HEK293 (cell line): ENCODE results near the gene TPD52L1.

Experiments used
- CTCF ChIA-PET: fragments of 350-600 bp; formaldehyde crosslinking; extraction: SDS; loops from one replicate; lab custom pipeline; 2021; ENCODE audit warnings: antibody characterized with exemption; lab: Yijun Ruan, JAX
- POLR2A ChIA-PET: fragments of 300-600 bp; formaldehyde crosslinking; extraction: SDS; loops from one replicate; lab custom pipeline; 2020; ENCODE audit warnings: antibody characterized with exemption, inconsistent platforms; lab: Yijun Ruan, JAX
- H3K27ac ChIP-seq: fragments of 200-500 bp; sonication (Bioruptor generic); 2 replicates; pipeline ENCODE4 v1.5.1; 2014; ENCODE audit warnings: low read depth, low read length, control low read depth, inconsistent platforms; ENCODE audit errors: extremely low read depth
- H3K36me3 ChIP-seq, 2 experiments: fragments of 200-500 bp in 1 of 2; sonication (Bioruptor generic) in 1 of 2; 1 replicate in 1 of 2; 2 replicates in 1 of 2; pipeline ENCODE4 v1.5.1; 2014 to 2017; ENCODE audit warnings: inconsistent platforms in 2 of 2, low read length in 2 of 2; ENCODE audit not compliant: control insufficient read depth in 2 of 2, insufficient read depth in 1 of 2
- H3K4me1 ChIP-seq: fragments of 200-500 bp; sonication (Bioruptor generic); 2 replicates; pipeline ENCODE4 v1.5.1; 2014; ENCODE audit warnings: mild to moderate bottlenecking, low read length, inconsistent platforms; ENCODE audit not compliant: control insufficient read depth, insufficient read depth
- H3K4me3 ChIP-seq: 2 replicates; pipeline ENCODE4 v1.5.1; 2011; ENCODE audit warnings: low read depth, mild to moderate bottlenecking, control low read depth, low read length, moderate library complexity
- H3K9me3 ChIP-seq: fragments of 200-500 bp; sonication (Bioruptor generic); 2 replicates; pipeline ENCODE4 v1.5.1; 2014; ENCODE audit warnings: low read depth, low read length, inconsistent platforms; ENCODE audit not compliant: control insufficient read depth, insufficient read depth
- HOXC10 ChIP-seq: sonication (generic); formaldehyde crosslinking; IDR thresholded peaks from 2 replicates; pipeline ENCODE4 v1.8.1; 2023; ENCODE audit warnings: mild to moderate bottlenecking, missing genetic modification reagents
- IKZF3 ChIP-seq: fragments of 450-650 bp; IDR thresholded peaks from 2 replicates; pipeline ENCODE4 v1.5.0; 2018; ENCODE audit warnings: missing biosample characterization, mild to moderate bottlenecking, missing genetic modification characterization, moderate library complexity
- YY1 ChIP-seq: fragments of 450-650 bp; formaldehyde crosslinking; IDR thresholded peaks from 2 replicates; pipeline ENCODE4 v1.5.1; 2018; ENCODE audit warnings: missing biosample characterization, missing genetic modification characterization
- ZNF23 ChIP-seq: fragments of 450-650 bp; formaldehyde crosslinking; IDR thresholded peaks from 2 replicates; pipeline ENCODE4 v1.5.1; 2016; ENCODE audit warnings: missing biosample characterization, missing genetic modification characterization, borderline replicate concordance
- ZNF416 ChIP-seq: fragments of 450-650 bp; formaldehyde crosslinking; IDR thresholded peaks from 2 replicates; pipeline ENCODE4 v1.5.1; 2016; ENCODE audit warnings: missing biosample characterization, missing genetic modification characterization
- ZNF530 ChIP-seq: fragments of 450-650 bp; formaldehyde crosslinking; IDR thresholded peaks from 2 replicates; pipeline ENCODE4 v1.5.1; 2016; ENCODE audit warnings: low read depth, missing biosample characterization, missing genetic modification characterization
- ZNF600 ChIP-seq: fragments of 450-650 bp; formaldehyde crosslinking; IDR thresholded peaks from 2 replicates; pipeline ENCODE4 v1.5.1; 2016; ENCODE audit warnings: missing biosample characterization, missing genetic modification characterization
- TF ChIP-seq, protein P1 (sequence below): fragments of 450-650 bp; formaldehyde crosslinking; IDR thresholded peaks from 2 replicates; pipeline ENCODE4 v1.5.1; 2017; ENCODE audit warnings: missing biosample characterization, missing genetic modification characterization
- TF ChIP-seq, protein P2 (sequence below): fragments of 450-650 bp; IDR thresholded peaks from 2 replicates; pipeline ENCODE4 v1.5.1; 2018; ENCODE audit warnings: missing biosample characterization, mild to moderate bottlenecking, missing genetic modification characterization
- TF ChIP-seq, protein P3 (sequence below): fragments of 450-650 bp; formaldehyde crosslinking; IDR thresholded peaks from 2 replicates; pipeline ENCODE4 v1.5.0; 2017; ENCODE audit warnings: missing biosample characterization, missing genetic modification characterization, borderline replicate concordance
- TF ChIP-seq, protein P4 (sequence below): fragments of 450-650 bp; formaldehyde crosslinking; IDR thresholded peaks from 2 replicates; pipeline ENCODE4 v1.5.1; 2016; ENCODE audit warnings: missing biosample characterization, missing genetic modification characterization
- TF ChIP-seq, protein P5 (sequence below): fragments of 450-650 bp; formaldehyde crosslinking; IDR thresholded peaks from 2 replicates; pipeline ENCODE4 v1.5.1; 2016; ENCODE audit warnings: missing biosample characterization, missing genetic modification characterization
- TF ChIP-seq, protein P6 (sequence below): fragments of 450-650 bp; formaldehyde crosslinking; IDR thresholded peaks from 2 replicates; pipeline ENCODE4 v1.5.1; 2016; ENCODE audit warnings: missing biosample characterization, missing genetic modification characterization
- TF ChIP-seq, protein P7 (sequence below): fragments of 450-650 bp; formaldehyde crosslinking; IDR thresholded peaks from 2 replicates; pipeline ENCODE4 v1.5.1; 2016; ENCODE audit warnings: missing biosample characterization, missing genetic modification characterization

The TPD52L1 gene

DNA sequence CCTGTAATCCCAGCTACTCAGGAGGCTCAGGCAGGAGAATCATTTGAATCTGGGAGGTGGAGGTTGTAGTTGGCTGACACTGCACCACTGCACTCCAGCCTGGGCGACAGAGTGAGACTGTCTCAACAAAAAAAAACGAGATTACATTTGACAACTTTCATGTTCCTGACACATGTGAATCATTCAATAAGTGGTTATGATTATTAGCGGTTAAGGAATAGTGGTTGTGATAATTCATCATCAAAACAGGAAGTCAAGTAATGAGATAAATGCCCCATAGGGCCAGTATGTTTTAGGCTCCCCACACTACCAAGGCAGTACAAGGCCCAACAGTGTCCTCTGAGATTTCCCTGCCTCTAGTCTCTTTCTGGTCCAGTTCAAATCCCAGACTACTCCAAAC, 145.7 kb downstream of the TPD52L1 start:
- ChIA-PET CTCF (interaction anchor here (0.7 to 1.9 kb wide), 2 partner anchors 146 to 785 kb away, joined by 4 to 6 read pairs; partner anchors contain the start of gene TPD52L1), POLR2A (no interaction called here)
- Histone ChIP-seq H3K9me3 (no peaks in the 10 kb centered on the region), H3K27ac (no peak overlapping the region), H3K4me1 (no peaks in the 10 kb centered on the region), H3K36me3 (peaks cover 24 to 62% of the 10 kb centered on the region in 2 experiments), H3K4me3 (no peak overlapping the region)
- TF ChIP-seq ZNF23 (tag by site-specific recombination) (no peak), ZNF600 (no peak)

DNA sequence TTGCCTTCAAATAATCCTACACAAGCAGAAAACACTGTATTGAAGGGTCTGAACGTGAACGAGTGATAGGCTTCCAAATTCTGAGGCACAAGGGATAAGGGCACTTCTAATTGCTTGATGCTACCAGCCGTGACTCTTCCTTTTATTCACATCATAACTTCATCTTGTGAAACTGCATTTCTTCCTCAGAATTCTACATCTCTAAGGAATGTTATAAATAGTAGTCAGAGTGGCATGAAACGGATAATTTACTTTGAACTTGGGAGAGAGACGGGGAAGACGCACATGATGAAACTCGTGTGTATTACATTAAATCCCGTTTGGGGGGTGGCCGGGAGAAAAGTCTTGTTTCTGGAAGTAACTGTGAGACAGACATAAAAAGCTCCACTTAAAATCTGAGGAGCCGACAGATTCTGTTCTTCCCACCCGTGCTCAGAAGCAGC, 147.4 kb downstream of the TPD52L1 start:
- Histone ChIP-seq H3K27ac (peak overlapping the region; percentile 90; the same call in 1 of the 2 replicates), H3K36me3 (peaks cover 18 to 44% of the 10 kb centered on the region in 2 experiments), H3K4me1 (no peaks in the 10 kb centered on the region), H3K4me3 (peak overlapping the region; percentile 89), H3K9me3 (no peaks in the 10 kb centered on the region)
- CTCF ChIA-PET = interaction anchor here (0.6 to 1.9 kb wide), 9 partner anchors 10 to 1964 kb away, joined by 3 to 11 read pairs (median 3); partner anchors contain the start of genes HINT3 and TPD52L1
- POLR2A ChIA-PET = interaction anchor here (0.6 to 2.1 kb wide), 6 partner anchors 99 to 1731 kb away, joined by 3 to 13 read pairs (median 3); partner anchors contain the start of gene TPD52L1
- TF ChIP-seq, protein P1, sequence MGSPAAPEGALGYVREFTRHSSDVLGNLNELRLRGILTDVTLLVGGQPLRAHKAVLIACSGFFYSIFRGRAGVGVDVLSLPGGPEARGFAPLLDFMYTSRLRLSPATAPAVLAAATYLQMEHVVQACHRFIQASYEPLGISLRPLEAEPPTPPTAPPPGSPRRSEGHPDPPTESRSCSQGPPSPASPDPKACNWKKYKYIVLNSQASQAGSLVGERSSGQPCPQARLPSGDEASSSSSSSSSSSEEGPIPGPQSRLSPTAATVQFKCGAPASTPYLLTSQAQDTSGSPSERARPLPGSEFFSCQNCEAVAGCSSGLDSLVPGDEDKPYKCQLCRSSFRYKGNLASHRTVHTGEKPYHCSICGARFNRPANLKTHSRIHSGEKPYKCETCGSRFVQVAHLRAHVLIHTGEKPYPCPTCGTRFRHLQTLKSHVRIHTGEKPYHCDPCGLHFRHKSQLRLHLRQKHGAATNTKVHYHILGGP = no peak
- TF ChIP-seq, protein P2, sequence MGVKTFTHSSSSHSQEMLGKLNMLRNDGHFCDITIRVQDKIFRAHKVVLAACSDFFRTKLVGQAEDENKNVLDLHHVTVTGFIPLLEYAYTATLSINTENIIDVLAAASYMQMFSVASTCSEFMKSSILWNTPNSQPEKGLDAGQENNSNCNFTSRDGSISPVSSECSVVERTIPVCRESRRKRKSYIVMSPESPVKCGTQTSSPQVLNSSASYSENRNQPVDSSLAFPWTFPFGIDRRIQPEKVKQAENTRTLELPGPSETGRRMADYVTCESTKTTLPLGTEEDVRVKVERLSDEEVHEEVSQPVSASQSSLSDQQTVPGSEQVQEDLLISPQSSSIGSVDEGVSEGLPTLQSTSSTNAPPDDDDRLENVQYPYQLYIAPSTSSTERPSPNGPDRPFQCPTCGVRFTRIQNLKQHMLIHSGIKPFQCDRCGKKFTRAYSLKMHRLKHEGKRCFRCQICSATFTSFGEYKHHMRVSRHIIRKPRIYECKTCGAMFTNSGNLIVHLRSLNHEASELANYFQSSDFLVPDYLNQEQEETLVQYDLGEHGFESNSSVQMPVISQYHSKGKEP (tag by site-specific recombination) = no peak
- TF ChIP-seq IKZF3 (tag by site-specific recombination) (no peak), ZNF416 (tag by site-specific recombination) (no peak), ZNF530 (tag by site-specific recombination) (no peak), YY1 (tag by site-specific recombination) (no peak), HOXC10 (CRISPR knock-in tag) (no peak)
- TF ChIP-seq, protein P3, sequence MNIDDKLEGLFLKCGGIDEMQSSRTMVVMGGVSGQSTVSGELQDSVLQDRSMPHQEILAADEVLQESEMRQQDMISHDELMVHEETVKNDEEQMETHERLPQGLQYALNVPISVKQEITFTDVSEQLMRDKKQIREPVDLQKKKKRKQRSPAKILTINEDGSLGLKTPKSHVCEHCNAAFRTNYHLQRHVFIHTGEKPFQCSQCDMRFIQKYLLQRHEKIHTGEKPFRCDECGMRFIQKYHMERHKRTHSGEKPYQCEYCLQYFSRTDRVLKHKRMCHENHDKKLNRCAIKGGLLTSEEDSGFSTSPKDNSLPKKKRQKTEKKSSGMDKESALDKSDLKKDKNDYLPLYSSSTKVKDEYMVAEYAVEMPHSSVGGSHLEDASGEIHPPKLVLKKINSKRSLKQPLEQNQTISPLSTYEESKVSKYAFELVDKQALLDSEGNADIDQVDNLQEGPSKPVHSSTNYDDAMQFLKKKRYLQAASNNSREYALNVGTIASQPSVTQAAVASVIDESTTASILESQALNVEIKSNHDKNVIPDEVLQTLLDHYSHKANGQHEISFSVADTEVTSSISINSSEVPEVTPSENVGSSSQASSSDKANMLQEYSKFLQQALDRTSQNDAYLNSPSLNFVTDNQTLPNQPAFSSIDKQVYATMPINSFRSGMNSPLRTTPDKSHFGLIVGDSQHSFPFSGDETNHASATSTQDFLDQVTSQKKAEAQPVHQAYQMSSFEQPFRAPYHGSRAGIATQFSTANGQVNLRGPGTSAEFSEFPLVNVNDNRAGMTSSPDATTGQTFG (tag by site-specific recombination) = no peak
- TF ChIP-seq, protein P4, sequence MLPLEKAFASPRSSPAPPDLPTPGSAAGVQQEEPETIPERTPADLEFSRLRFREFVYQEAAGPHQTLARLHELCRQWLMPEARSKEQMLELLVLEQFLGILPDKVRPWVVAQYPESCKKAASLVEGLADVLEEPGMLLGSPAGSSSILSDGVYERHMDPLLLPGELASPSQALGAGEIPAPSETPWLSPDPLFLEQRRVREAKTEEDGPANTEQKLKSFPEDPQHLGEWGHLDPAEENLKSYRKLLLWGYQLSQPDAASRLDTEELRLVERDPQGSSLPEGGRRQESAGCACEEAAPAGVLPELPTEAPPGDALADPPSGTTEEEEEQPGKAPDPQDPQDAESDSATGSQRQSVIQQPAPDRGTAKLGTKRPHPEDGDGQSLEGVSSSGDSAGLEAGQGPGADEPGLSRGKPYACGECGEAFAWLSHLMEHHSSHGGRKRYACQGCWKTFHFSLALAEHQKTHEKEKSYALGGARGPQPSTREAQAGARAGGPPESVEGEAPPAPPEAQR = no peak
- TF ChIP-seq, protein P5, sequence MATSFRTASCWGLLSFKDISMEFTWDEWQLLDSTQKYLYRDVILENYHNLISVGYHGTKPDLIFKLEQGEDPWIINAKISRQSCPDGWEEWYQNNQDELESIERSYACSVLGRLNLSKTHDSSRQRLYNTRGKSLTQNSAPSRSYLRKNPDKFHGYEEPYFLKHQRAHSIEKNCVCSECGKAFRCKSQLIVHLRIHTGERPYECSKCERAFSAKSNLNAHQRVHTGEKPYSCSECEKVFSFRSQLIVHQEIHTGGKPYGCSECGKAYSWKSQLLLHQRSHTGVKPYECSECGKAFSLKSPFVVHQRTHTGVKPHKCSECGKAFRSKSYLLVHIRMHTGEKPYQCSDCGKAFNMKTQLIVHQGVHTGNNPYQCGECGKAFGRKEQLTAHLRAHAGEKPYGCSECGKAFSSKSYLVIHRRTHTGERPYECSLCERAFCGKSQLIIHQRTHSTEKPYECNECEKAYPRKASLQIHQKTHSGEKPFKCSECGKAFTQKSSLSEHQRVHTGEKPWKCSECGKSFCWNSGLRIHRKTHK (tag by site-specific recombination) = no peak
- TF ChIP-seq, protein P6, sequence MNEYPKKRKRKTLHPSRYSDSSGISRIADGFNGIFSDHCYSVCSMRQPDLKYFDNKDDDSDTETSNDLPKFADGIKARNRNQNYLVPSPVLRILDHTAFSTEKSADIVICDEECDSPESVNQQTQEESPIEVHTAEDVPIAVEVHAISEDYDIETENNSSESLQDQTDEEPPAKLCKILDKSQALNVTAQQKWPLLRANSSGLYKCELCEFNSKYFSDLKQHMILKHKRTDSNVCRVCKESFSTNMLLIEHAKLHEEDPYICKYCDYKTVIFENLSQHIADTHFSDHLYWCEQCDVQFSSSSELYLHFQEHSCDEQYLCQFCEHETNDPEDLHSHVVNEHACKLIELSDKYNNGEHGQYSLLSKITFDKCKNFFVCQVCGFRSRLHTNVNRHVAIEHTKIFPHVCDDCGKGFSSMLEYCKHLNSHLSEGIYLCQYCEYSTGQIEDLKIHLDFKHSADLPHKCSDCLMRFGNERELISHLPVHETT (tag by site-specific recombination) = no peak
- TF ChIP-seq, protein P7, sequence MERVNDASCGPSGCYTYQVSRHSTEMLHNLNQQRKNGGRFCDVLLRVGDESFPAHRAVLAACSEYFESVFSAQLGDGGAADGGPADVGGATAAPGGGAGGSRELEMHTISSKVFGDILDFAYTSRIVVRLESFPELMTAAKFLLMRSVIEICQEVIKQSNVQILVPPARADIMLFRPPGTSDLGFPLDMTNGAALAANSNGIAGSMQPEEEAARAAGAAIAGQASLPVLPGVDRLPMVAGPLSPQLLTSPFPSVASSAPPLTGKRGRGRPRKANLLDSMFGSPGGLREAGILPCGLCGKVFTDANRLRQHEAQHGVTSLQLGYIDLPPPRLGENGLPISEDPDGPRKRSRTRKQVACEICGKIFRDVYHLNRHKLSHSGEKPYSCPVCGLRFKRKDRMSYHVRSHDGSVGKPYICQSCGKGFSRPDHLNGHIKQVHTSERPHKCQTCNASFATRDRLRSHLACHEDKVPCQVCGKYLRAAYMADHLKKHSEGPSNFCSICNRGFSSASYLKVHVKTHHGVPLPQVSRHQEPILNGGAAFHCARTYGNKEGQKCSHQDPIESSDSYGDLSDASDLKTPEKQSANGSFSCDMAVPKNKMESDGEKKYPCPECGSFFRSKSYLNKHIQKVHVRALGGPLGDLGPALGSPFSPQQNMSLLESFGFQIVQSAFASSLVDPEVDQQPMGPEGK (tag by site-specific recombination) = no peak
